ENCODE measurements around the gene FAM32A.

The FAM32A gene

GRCh38 chr19:16202320-16203255, 17.4 kb downstream of the FAM32A start:
- H3K4me1 ChIP-seq (ENCODE audit: insufficient read depth, low read length, poor library complexity, severe bottlenecking) = peaks cover 19% of the 10 kb centered on the region
- TF ChIP-seq CTCF (conservative IDR thresholded peaks at IDR 0.05; ENCODE audit: low read length) = no peak
- no peak for TF ChIP-seq EZH2phosphoT487 (IDR thresholded peaks at IDR 0.05; ENCODE audit: borderline replicate concordance)
- no peak overlapping the region for H2AFZ ChIP-seq (ENCODE audit: low read length)
- H4K20me1 ChIP-seq (ENCODE audit: insufficient read depth, low read length, poor library complexity, severe bottlenecking) = peaks cover 17% of the 10 kb centered on the region
- H3K36me3 ChIP-seq (ENCODE audit: insufficient read depth, low read length) = peaks cover 7% of the 10 kb centered on the region; the same call in 1 of the 2 replicates
- peaks cover 53% of the 10 kb centered on the region for H3K79me2 ChIP-seq (ENCODE audit: insufficient read depth, low read length)
- no peaks in the 10 kb centered on the region for H3K9me2 ChIP-seq (replicated peaks; ENCODE audit: low read depth, low read length)
- no peaks in the 10 kb centered on the region for H3K27me3 ChIP-seq (ENCODE audit: insufficient read depth, low read length, poor library complexity, severe bottlenecking)
- no peak overlapping the region for H3K4me2 ChIP-seq (ENCODE audit: low read depth, low read length, poor library complexity, severe bottlenecking)
- H3K9ac ChIP-seq (ENCODE audit: low read depth, low read length, poor library complexity, severe bottlenecking) = no peak overlapping the region
- H3K4me3 ChIP-seq (ENCODE audit: low read length, poor library complexity, severe bottlenecking) = no peak overlapping the region
- no peaks in the 10 kb centered on the region for H3F3A ChIP-seq (ENCODE audit: low read depth)
- no peaks in the 10 kb centered on the region for H3K9me3 ChIP-seq (ENCODE audit: insufficient read depth, low read depth, low read length)

DNA sequence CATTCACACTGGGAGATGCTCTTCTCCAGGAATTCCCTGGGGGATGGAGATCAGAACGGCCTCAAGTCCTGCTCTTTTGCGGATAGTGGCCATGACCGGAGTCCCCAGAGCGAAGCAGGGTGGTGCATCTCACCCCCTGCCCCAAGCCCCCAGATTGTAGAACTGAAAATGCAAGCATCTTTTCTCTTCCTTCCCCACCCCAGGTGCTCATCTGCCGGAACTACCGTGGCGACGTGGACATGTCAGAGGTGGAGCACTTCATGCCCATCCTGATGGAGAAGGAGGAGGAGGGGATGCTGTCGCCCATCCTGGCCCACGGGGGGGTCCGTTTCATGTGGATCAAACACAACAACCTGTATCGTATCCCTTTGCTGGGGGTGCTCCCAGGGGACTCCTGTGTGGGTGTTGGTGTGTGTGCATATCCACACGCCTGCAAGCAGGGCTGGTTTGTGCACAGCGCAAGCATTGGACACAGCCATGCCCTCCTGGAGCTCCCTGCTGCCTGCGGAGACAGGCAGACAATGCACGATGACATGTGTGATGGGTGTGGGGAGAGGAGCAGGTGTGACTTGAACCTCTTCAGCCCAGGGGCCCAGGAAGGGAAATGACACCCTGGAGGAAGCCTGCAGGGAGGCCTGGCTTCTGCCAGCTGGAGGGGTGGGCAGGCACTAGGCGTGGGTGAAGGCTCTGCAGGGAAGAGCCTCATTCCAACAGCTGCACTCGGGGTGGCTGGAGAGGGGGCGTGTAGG, 18.2 kb downstream of the FAM32A start:
- Histone ChIP-seq H3K9me2 (replicated peaks; ENCODE audit: low read depth, low read length) (no peaks in the 10 kb centered on the region), H4K20me1 (ENCODE audit: insufficient read depth, low read length, poor library complexity, severe bottlenecking) (peaks cover 17% of the 10 kb centered on the region), H3K4me2 (ENCODE audit: low read depth, low read length, poor library complexity, severe bottlenecking) (no peak overlapping the region), H3K9me3 (ENCODE audit: insufficient read depth, low read depth, low read length) (no peaks in the 10 kb centered on the region), H3K79me2 (ENCODE audit: insufficient read depth, low read length) (peaks cover 46% of the 10 kb centered on the region), H3K9ac (ENCODE audit: low read depth, low read length, poor library complexity, severe bottlenecking) (no peak overlapping the region), H3K36me3 (ENCODE audit: insufficient read depth, low read length) (peaks cover 14% of the 10 kb centered on the region; the same call in 1 of the 2 replicates), H3K27me3 (ENCODE audit: insufficient read depth, low read length, poor library complexity, severe bottlenecking) (no peaks in the 10 kb centered on the region), H3K4me3 (ENCODE audit: low read length, poor library complexity, severe bottlenecking) (no peak overlapping the region), H2AFZ (ENCODE audit: low read length) (no peak overlapping the region), H3F3A (ENCODE audit: low read depth) (no peaks in the 10 kb centered on the region), H3K4me1 (ENCODE audit: insufficient read depth, low read length, poor library complexity, severe bottlenecking) (peaks cover 17% of the 10 kb centered on the region)
- no peak for TF ChIP-seq EZH2phosphoT487 (IDR thresholded peaks at IDR 0.05; ENCODE audit: borderline replicate concordance)
- TF ChIP-seq CTCF (conservative IDR thresholded peaks at IDR 0.05; ENCODE audit: low read length) = no peak

- Histone ChIP-seq H3F3A (ENCODE audit: low read depth) (no peaks in the 10 kb centered on the region), H3K4me2 (ENCODE audit: low read depth, low read length, poor library complexity, severe bottlenecking) (no peak overlapping the region), H4K20me1 (ENCODE audit: insufficient read depth, low read length, poor library complexity, severe bottlenecking) (peaks cover 17% of the 10 kb centered on the region), H3K27me3 (ENCODE audit: insufficient read depth, low read length, poor library complexity, severe bottlenecking) (no peaks in the 10 kb centered on the region), H3K36me3 (ENCODE audit: insufficient read depth, low read length) (peaks cover 19% of the 10 kb centered on the region; the same call in 1 of the 2 replicates), H2AFZ (ENCODE audit: low read length) (no peak overlapping the region), H3K4me1 (ENCODE audit: insufficient read depth, low read length, poor library complexity, severe bottlenecking) (peaks cover 13% of the 10 kb centered on the region), H3K4me3 (ENCODE audit: low read length, poor library complexity, severe bottlenecking) (no peak overlapping the region), H3K79me2 (ENCODE audit: insufficient read depth, low read length) (peaks cover 41% of the 10 kb centered on the region), H3K9ac (ENCODE audit: low read depth, low read length, poor library complexity, severe bottlenecking) (no peak overlapping the region), H3K9me3 (ENCODE audit: insufficient read depth, low read depth, low read length) (no peaks in the 10 kb centered on the region), H3K9me2 (replicated peaks; ENCODE audit: low read depth, low read length) (no peaks in the 10 kb centered on the region)
- TF ChIP-seq EZH2phosphoT487 (IDR thresholded peaks at IDR 0.05; ENCODE audit: borderline replicate concordance) (no peak), CTCF (conservative IDR thresholded peaks at IDR 0.05; ENCODE audit: low read length) (no peak)
These were observed 18.7 kb downstream of the FAM32A start for GRCh38 chr19:16204005-16204294.
